Amniotic epithelial cell (primary cell): ENCODE measurements around the gene P4HA2.

Source experiments
- DNase-seq: peaks from one replicate; pipeline ENCODE4 v3.0.0-alpha.2; 2010; ENCODE audit warnings: low read depth

Gene P4HA2

DNA sequence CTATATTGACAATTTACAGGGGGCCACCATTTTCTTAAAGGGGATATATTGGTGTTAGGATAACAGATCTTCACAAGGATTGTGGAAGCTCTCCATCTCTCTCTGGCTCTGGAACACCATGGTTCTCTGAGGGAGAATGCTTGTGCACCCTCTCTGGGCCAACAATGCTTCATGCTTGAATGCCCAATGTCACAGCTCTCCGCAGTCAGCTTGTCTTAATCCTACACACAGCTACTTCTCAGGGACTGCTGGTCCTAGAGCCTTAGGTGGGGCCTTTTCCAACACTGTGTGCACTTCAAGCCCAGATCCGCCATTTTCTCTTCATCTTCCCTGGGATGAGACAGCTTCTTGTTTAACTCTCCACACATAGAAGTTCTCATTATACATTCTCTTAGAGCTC lies 22.9 kb upstream of the P4HA2 start:
- no peak for DNase-seq

DNA sequence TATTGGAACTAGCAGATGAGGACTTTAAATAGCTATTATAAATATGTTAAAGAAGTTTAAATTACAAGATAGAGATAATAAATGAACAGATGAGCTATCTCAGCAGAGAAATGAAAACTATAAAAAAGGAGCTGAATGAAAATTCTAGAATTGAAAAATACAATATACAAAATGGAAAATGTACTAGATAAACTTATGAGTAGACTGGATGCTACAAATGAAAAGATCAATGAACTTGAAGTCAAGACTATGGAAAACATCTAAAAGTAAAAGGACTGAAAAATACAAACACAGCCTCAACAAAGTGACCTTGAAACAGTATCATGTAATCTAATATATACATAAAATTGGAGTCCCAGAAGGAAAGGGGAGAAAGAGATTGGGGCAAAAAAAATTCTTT lies 19.2 kb upstream of the P4HA2 start:
- no peak for DNase-seq

DNA sequence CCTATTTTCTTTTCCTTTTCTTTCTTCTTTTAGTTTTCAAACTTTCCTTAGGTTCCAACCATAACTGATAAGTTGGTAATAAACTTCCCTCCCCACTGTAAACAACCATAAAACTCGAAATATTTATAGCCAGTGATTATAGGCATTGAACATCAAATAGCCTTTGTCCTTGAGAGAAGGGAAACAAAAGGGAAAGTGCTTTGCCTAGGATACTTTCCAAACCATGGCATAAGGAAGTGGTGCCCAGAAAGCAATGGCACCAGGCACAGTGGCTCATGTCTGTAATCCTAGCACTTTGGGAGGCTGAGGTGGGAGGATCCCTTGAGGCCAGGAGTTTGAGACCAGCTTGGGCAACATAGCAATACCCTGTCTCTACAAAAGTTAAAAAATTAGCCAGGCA lies 17.9 kb upstream of the P4HA2 start:
- DNase-seq, result no peak

DNA sequence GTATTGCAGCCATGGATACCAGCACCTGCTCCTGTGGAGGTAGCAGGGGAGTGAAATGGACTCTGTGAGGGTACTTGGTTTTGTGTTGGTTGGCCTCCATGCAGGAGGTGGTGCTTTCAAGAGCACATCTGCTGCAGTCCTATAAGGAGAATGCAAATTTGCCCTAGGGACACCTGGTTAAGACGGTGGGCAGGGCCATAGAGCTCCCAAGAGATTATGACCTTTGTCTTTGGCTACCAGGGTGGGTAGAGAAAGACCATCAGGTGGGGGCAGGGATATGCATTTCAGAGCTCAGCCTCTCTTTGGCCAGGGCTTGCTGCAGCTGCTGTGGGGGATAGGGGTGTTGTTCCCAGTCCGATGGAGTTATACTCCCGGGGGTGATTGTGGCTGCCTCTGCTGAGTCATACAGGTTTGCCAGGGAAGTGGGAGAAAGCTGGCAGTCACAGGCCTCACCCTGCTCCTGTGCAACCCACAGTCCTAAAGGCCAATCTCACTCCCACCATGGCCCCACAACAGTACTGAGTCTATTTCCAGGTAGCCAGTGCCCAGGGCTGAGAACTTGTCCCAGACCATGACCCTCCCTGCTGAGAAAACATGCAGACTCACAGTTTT lies 15.8 kb upstream of the P4HA2 start:
- DNase-seq, result no peak

DNA sequence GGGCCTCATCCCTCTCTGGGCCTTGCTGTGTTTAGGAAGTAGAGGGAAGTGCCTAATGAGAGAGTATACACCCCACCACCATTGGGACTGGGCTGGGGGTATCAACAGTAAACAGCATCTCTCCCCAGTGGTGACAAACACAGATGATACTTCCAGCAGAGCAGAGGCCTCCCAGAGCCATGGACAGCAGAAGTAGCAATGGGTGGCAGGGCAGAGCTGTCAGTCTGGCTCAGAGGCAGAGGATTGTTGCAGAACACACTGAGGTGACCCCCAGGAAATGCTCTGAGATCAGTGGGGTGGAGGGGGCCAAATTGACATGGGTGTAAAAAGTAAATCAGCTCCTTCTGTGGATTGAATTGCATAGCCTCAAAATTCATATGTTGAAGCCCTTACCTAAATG lies 12.1 kb upstream of the P4HA2 start:
- no peak for DNase-seq

DNA sequence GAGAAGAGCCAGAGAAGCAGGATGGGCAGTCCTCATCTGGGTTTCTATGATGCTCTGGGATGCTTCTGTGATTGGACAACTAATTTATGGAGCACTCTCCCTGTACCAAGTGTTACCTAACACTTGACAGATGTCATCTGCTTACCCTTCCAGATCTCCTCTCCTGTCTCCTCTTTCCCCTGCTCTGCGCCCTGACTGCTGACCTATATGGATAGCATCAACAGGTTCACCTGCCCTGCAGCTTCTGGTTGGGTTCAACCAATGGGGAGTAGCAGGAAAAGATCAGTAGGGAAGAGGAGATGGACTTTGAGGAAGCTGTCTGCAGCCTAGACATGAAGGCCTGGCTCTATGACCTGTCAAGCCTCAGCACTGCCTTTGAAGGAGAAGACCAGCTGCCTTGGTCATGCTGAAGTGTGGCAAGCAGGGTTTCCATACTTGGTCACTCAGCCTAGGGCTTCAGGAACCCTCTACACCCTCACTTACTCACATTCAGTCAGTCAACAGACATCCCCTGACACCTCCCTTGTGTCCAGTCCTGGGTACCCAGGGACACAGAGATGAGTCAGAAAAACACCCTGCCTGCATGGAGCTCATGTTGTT lies 11.3 kb upstream of the P4HA2 start:
- no peak for DNase-seq

DNA sequence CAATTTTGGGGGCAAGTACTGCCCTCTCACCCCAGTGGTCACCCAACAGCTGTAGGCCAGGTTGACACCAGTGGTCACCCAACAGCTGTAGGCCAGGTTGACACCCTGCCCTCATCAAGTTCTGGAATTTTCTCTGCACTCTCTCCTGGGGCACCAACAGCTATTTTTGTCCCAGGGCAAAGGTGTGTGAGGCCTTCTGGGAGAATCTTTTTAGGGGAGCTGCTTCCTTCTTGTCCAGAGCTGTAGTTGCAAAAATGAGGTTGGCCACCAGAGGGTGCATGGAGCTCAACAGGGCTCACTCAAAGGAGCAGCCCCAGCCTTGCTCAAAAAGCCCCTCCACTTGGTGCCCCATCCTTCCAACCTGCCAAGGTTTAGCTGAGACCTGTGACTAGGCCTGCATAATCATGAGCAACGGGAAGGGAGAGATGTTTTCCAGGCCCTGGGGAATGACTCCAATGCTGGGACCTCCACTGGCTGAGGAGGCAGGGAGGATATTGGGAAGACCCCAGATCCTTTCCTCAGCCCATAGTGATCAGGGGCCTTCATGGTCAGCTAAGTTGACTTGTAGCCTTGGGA lies 10.6 kb upstream of the P4HA2 start:
- peak; percentile 60 for DNase-seq

DNA sequence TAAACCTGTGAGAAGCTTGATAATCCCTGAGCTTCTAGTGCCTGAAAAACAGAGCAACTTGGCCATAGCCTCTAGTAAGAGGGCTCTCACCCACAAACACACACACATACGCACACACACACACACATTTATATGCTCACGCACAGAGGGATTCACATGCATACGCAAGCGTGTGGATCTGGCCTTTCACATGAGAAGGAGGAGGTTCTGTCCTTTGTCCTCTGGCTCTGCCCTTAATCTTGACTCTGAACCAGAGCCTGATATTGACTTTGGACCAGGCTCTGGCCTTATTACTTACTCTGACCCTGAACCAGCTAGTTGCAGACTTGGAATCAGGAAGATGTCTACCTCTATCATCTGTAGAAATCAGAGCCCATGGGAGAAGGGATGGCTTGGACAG lies 10.0 kb upstream of the P4HA2 start:
- no peak for DNase-seq

DNA sequence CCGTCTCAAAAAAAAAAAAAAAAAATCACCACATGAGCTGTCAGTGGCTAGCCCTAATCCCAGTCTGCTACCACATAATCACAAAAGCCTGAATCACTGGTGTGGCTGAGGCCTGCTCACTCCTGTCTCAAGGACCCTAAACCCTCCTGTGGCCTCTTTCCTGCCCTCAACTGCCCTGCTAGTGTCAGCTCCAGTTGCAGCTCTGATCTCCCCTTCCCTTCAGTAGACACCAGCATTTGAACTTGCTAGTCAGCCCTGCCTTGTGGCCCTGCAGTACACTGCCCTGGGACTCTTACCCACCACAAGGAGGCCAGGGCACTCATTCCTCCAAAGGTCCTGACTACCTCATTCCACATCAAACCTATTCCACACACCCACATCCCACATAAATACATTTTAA lies 9.5 kb upstream of the P4HA2 start:
- DNase-seq, result peak; percentile 86

DNA sequence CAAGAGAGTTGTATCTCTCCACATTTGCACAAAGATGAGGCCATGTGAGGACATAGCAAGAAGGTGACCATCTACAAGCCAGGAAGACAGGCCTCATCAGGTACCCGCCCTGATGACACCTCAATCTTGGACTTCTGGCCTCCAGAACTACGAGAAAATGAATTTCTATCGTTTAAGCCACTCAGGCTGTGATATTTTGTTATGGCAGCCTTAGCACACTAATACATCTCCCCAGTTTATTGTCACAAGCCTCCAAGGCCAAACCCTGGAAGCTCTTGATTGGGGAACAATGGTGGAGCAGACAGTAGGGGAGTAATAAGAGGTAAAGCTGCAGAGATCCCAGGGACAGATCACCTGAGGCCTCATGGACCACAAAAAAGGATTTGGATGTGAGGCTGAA lies 7.7 kb upstream of the P4HA2 start:
- DNase-seq, result no peak

DNA sequence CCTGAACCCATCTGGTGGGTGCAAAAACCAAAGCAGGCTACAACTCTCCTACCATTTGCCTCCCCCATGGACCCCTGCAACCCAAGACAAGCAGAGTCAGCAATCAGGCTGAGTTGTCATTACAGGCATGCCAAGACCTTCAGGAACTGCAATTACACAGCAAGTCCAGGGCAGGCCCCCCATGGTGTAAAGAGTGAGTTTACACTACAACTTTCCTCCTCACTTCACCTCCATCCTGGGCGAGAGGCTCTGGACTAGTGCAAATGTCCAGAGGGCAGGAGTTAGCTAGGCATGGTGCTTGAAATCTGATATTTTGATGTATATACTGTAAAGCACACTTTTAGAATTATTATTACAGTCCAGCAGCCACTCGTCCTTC lies 7.0 kb upstream of the P4HA2 start:
- DNase-seq, result no peak

DNA sequence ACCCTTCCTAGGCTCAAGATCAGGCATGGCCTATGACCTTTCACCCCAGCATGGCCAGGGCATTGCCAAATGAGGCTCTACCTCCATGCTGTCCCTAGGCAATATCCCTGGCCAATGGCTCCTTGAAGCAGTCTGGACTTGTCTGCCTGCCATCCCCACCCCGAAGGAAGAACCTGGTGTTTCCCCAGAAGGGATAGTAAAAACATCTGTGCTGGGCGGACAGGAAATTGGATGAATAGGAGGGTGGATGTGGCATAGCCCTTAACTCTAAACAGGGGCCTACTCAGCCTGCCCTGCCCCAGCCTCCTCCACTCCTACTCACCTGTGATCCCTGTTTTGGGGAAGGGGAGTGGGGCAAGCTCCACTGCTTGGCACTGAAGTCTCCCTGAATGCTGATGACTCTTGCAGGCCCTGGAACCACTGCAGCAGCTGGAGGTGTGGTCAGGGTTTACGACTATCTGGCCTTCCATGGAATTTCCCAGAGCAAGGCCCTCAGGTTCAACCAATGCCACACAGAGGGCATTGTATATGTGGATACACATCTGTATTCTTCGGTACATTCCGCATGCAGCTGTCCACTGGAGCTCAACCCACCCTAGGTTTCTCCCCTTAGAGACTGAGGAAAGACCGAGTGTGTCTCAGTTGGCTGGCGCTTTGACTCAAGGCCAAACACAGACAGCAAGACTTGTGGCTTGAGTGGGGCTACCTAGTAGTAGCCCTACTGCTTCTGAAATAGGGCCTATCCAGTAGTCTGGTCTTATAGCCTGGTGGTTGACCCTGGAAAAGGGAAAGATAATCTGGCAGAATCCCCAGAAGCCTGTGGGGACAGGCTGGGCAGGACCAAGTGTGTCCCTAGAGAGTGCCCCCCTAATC lies 6.4 kb upstream of the P4HA2 start:
- DNase-seq, result no peak

DNA sequence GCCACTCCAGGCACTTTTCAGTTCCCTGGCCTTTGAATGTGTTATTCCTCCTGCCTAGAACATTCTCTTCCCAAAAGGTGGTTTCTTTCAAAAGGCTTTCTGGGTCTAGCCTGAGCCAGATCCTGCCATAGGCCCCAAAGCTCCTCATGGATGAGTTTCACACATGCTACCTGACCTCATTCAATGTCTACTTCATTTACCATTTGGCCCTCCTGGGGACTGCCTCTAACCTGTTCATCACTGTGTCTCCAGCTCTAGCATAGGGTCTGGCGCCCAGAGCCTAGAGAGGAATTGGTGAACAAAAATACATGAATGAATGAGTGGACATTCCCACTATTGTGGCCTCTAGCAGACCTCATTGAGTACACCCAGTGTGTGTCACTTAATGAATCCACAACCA lies 5.4 kb upstream of the P4HA2 start:
- DNase-seq, result no peak

DNA sequence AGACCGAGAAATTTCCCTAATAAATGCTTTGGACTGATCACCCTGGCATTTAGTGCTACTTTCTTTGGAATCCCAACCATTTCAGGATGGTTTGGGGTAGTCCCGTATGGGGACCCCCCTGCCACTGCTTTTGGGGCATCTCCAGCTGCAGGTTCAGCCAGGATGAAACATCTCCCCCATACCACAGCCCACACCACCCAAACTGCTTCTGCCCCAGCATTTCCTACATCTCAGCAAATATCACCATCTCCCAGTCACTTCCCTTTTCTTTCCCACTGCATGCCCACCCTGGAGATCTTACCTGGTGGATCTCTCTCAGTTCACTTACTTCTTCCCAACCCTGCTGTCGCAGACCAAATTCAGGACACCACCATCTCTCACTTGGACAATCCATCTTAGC lies 4.8 kb upstream of the P4HA2 start:
- DNase-seq, result no peak

DNA sequence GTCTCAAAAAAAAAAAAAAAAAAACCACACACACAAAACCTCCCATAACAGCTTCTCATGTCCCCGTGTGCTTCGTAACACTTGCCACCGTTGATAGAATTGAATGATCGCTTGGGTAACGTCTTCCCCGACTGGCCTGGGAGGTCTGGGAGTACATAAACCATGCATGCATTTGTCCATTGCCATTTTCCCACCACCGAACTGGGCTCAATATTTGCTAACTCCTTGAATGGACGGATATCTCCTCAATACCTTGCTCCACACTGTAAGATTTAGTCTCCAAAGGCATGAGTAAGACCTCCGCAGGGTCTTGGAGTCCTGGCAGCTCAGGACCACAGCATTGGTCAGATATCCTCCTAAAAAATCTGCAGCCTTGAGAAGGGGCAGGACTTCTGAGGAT lies 3.2 kb upstream of the P4HA2 start:
- no peak for DNase-seq

DNA sequence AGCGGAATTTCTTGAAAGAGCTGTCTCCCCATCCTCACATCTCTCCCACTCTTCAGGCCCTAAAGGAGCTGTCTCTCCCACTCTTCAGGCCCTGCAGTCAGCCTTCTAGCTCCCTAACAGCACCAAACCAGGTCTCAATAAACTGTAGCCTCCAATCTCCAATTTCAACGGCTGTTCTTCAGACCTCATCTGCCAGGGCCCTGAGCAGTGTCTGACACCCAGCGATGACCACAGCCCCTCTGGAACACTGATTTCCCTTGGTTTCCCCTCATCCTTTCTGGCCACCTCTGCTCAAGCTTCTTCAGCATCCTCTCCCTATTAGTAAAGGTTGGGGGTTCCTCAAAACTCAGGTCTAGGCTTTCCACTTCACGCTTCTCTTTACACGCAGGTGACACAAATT lies 1.6 kb upstream of the P4HA2 start:
- DNase-seq, result no peak

DNA sequence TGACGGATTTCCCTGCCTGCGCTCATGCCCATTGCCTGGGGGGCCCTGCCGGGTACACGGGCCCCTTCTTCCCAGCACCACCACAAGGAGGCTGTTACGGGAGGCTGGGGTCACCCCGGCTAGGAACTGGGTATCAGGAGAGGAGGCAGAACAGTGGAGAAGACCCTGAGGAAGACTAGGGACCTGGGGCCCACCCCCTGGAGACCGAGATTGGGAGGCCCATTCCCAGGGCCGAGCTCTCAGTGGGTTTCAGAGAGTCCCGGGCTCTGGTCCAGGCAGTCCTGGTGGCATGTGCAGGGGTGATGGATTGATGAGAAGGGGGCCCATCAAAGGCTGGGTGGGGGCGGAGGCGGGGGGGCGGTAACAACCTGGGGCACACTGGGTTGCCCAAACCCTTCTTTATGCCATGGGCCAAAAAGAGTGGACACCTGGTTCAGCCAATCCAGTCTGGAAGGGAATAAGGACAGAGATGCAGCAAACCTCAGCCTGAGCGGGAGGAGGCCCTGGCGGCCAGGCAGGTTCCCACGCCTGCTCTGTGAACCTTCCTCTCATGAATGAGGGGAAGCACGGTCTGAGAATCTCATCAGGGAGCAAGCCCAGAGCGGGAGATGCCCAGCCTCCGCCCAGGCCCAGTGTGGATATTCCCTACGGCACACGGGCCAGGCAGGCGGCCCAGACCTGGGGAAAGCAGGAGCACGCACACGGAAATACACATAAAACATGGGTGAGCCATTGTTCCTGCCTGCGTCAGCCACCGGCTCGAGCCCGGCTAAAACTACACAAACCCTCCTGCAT lies 785 bp upstream of the P4HA2 start:
- no peak for DNase-seq

DNA sequence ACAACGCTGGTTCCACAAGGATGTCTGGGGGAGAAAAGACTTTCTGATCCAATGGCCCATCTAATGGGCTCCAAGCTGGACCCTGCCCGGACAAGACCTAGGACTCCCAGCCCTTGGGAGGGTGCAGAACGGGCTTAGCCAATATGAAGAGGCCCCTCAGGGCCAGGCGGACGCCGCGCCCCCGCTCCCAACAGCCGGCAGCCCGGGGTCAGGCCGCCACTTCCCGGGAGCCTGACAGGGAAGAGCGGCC lies 493 bp downstream of the P4HA2 start:
- DNase-seq, result no peak

DNA sequence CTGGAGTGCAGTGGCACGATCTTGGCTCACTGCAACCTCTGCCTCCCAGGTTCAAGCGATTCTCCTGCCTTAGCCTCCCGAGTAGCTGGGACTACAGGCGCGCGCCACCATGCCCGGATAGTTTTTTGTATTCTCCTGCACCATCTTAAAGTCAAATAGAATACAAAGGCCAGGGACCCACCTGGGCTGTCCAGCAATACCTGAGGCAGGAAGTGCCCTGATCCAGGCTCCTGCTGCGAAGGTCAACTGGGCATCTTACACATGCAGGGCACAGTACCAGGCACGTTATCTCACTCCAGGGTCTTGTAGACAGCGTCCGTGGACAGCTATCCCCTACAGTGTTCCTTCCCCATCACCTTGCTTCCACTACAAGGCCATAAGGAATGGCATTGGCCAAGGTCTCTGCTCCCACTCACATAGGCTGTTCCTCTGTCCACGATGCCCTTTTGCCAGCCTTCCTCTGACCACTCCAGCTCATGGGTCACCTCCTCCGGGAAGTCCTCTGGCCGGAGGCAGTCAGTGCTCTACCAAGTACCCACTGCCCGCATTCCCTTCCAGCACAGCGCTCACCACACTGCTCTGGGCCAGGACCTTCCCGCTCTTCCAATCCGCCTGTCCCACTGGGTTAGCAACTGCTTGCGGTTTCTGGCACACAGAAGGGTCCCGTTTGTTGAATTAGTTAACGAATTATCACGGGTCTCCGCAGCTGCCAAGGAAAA lies 978 bp downstream of the P4HA2 start:
- peak; percentile 22 for DNase-seq

DNA sequence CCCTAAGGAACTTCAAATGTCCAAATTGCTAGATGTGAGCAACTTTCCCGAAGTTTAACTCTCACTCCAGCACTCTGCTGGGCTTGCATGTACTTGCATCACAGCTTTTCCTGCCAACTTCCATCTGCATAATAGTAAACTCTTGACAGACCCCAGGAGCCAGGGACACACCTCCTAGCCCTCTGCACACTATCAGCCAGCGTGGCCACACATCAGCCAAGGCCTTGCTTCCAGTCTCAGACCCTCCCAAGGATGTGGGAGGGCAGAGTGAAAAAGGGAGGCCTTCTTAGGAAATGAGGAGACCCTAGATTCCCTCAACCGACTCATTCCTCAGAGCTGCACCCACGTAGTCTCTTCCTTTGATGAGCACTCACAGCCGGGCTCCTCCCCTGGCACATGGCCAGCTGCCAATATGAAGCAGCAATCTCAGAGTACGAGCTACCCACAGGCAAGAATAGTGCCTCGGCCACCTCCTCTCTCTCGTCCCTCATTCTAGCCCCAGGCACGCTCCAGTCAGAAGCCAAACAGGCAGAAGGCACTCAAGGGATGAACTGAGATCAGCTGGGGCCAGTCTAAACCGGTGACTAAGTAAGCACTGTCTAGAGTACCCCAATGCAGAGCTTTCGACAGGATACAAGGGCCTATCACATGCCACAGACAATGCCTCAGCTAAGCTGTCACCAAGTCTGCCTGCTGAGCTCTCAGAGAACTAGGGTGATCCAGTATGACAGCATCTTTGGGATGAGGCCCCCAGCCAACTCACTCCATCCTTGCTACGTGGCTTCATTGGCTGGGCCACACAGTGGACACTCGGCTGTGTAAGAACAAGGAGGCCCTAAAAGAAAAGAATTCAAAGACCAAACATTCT lies 2.3 kb downstream of the P4HA2 start:
- DNase-seq, result peak; percentile 98

DNA sequence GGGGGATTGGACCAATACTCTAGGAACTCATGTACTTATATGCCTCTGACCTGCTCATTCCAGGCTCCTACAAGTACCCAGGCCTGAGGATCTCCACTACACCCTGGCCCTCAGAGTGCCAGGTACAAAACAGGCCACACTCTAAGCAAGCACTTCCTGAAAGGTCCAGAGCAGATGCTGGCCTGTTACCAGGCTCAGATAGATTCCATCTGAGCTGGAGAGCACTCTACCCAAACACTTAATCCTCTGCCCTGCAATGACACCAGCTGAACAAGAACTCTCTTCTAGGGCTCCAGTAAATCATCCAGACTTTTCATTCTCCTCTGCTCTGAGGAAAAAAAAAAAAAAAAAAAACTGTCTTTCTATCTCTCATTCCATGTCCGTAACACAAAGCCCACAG lies 2.9 kb downstream of the P4HA2 start:
- DNase-seq, result no peak
